CD14-positive monocyte (primary cell): ENCODE results near the gene LRRC61. TPM values are rescaled to one million over a fixed set of nuclear protein-coding genes. Genes with fewer than 3 reads are reported as not detected.

Experiments used
- DNase-seq, 3 donors: peaks; one replicate each; pipeline ENCODE4 v3.0.0-alpha.2; 2011 to 2022
- H2AFZ ChIP-seq: 2 replicates; pipeline ENCODE4 v1.6.0; 2012; ENCODE audit warnings: mild to moderate bottlenecking, low read depth, low read length, inconsistent platforms; ENCODE audit not compliant: insufficient read depth, poor library complexity, severe bottlenecking
- H3K27ac ChIP-seq, 2 donors: 1 replicate in 1 of 2; 2 replicates in 1 of 2; pipeline ENCODE4 v1.5.1; 2012 to 2013; ENCODE audit warnings: low read length in 2 of 2, control low read depth in 1 of 2, inconsistent platforms in 1 of 2, low read depth in 1 of 2, mild to moderate bottlenecking in 1 of 2
- H3K27me3 ChIP-seq, 2 donors: one replicate each; pipeline versions ENCODE4 v1.6.0 to v1.6.1; 2011 to 2013; ENCODE audit warnings: low read length in 2 of 2; ENCODE audit not compliant: control insufficient read depth in 2 of 2, insufficient read depth in 2 of 2
- H3K36me3 ChIP-seq, 2 donors: replicated peaks in 1 of 2; 1 replicate in 1 of 2; 2 replicates in 1 of 2; pipeline versions ENCODE4 v1.5.1 to v1.6.1; 2012 to 2013; ENCODE audit warnings: low read length in 2 of 2, control low read depth in 1 of 2, inconsistent platforms in 1 of 2, mild to moderate bottlenecking in 1 of 2; ENCODE audit not compliant: insufficient read depth in 2 of 2, control insufficient read depth in 1 of 2
- H3K4me1 ChIP-seq, 2 donors: 1 replicate in 1 of 2; 2 replicates in 1 of 2; pipeline versions ENCODE4 v1.5.1 to v1.6.1; 2012 to 2013; ENCODE audit warnings: low read length in 2 of 2, control low read depth in 1 of 2, inconsistent platforms in 1 of 2, mild to moderate bottlenecking in 1 of 2, moderate library complexity in 1 of 2; ENCODE audit not compliant: insufficient read depth in 2 of 2, control insufficient read depth in 1 of 2
- H3K4me2 ChIP-seq: replicated peaks from 2 replicates; pipeline ENCODE3; 2012; ENCODE audit warnings: low read length, moderate library complexity, mild to moderate bottlenecking; ENCODE audit not compliant: poor library complexity, severe bottlenecking; ENCODE audit errors: extremely low read depth
- H3K4me3 ChIP-seq, 3 experiments: fragments of 200-600 bp in 1 of 3; sonication (generic) in 1 of 3; replicated peaks in 1 of 3; 1 replicate in 2 of 3; 2 replicates in 1 of 3; pipeline ENCODE4 v1.5.1; 2011 to 2013; ENCODE audit warnings: low read length in 3 of 3, mild to moderate bottlenecking in 3 of 3, control low read depth in 2 of 3, low read depth in 2 of 3, inconsistent platforms in 1 of 3, moderate library complexity in 1 of 3
- H3K79me2 ChIP-seq: 2 replicates; pipeline ENCODE4 v1.6.0; 2012; ENCODE audit warnings: mild to moderate bottlenecking, control low read depth, inconsistent platforms, low read length, moderate library complexity; ENCODE audit not compliant: insufficient read depth
- H3K9ac ChIP-seq: 2 replicates; pipeline ENCODE4 v1.6.0; 2017; ENCODE audit warnings: low read length, mild to moderate bottlenecking; ENCODE audit not compliant: insufficient read depth, poor library complexity, severe bottlenecking
- H3K9me3 ChIP-seq, 2 donors: replicated peaks in 1 of 2; 1 replicate in 1 of 2; 2 replicates in 1 of 2; pipeline versions ENCODE4 v1.5.1 to v1.6.1; 2012 to 2013; ENCODE audit warnings: low read length in 2 of 2, control low read depth in 1 of 2; ENCODE audit not compliant: control insufficient read depth in 1 of 2, insufficient read depth in 1 of 2
- H4K20me1 ChIP-seq: 2 replicates; pipeline ENCODE4 v1.6.0; 2012; ENCODE audit warnings: mild to moderate bottlenecking, low read length, control low read depth, moderate library complexity; ENCODE audit not compliant: insufficient read depth
- H3K27ac Mint-ChIP-seq, 7 donors: one replicate each; pipeline ENCODE4 v1.8.0; 2020; ENCODE audit warnings: mild to moderate bottlenecking in 7 of 7, mixed read lengths in 7 of 7, moderate library complexity in 6 of 7, inconsistent platforms in 2 of 7
- H3K27me3 Mint-ChIP-seq, 3 donors: one replicate each; pipeline ENCODE4 v1.8.0; 2021 to 2022; ENCODE audit warnings: low read depth in 3 of 3, mild to moderate bottlenecking in 3 of 3, mixed read lengths in 3 of 3, moderate library complexity in 3 of 3, inconsistent platforms in 1 of 3
- H3K36me3 Mint-ChIP-seq, 2 donors: one replicate each; pipeline ENCODE4 v1.8.0; 2020; ENCODE audit warnings: mixed read lengths in 2 of 2, inconsistent platforms in 1 of 2, mild to moderate bottlenecking in 1 of 2
- H3K4me1 Mint-ChIP-seq: one replicate; pipeline ENCODE4 v1.8.0; 2020; ENCODE audit warnings: mild to moderate bottlenecking, mixed read lengths
- H3K4me3 Mint-ChIP-seq, 2 donors: one replicate each; pipeline ENCODE4 v1.8.0; 2020; ENCODE audit warnings: mild to moderate bottlenecking in 2 of 2, mixed read lengths in 2 of 2, moderate library complexity in 1 of 2
- H3K9me3 Mint-ChIP-seq, 7 donors: one replicate each; pipeline ENCODE4 v1.8.0; 2020 to 2022; ENCODE audit warnings: mixed read lengths in 7 of 7, mild to moderate bottlenecking in 6 of 7, moderate library complexity in 6 of 7, inconsistent platforms in 2 of 7
- CTCF ChIP-seq: fragments of 200-600 bp; IDR thresholded peaks from one replicate; pipeline ENCODE4 v1.8.0; 2022; ENCODE audit warnings: antibody characterized with exemption, mild to moderate bottlenecking
- WGBS: methylation state at CpG from one replicate; pipeline ENCODE4 v1.1.5; 2013; ENCODE audit warnings: missing lambda C conversion rate; ENCODE audit not compliant: insufficient coverage; 5-methylcytosine and 5-hydroxymethylcytosine counted together
- intact Hi-C, 2 donors: fragments of 100-400 bp; cut with micrococcal nuclease; formaldehyde crosslinking; loops; one replicate each; pipeline versions ENCODE4 v1.15.0 to v1.15.1; 2023
- polyA plus RNA-seq, 3 donors: library from polyadenylated mRNA; depleted of rRNA in 1 of 3; unstranded in 2 of 3; stranded (reverse) in 1 of 3; fragments of 300-500 nt in 2 of 3; fragments of >200 nt in 1 of 3; fragmentation: Illumina TruSeq in 2 of 3; gene quantifications; 1 replicate in 2 of 3; 2 replicates in 1 of 3; pipeline ENCODE4 v1.2.3, GENCODE V29; 2012 to 2021

Gene LRRC61
- polyA plus RNA-seq, 3 donors: 1.4 to 8.6 (median 5.7) TPM

- Histone ChIP-seq H2AFZ (peak overlapping the region; percentile 62), H3K36me3 (no peaks in the 10 kb centered on the region), H3K4me3 (no peak overlapping the region), H4K20me1 (no peaks in the 10 kb centered on the region), H3K4me1 (peaks cover 5 to 10% of the 10 kb centered on the region in 2 donors), H3K27me3 (no peaks in the 10 kb centered on the region), H3K4me2 (no peak overlapping the region), H3K27ac (no peak overlapping the region), H3K9me3 (no peaks in the 10 kb centered on the region), H3K79me2 (no peaks in the 10 kb centered on the region), H3K9ac (no peak overlapping the region)
- WGBS: no CpG with 5 or more reads among the region's 1 CpG
- Mint-ChIP-seq H3K27ac (peak overlapping the region in 1 of 7 donors; percentile 16), H3K36me3 (no peaks in the 10 kb centered on the region), H3K27me3 (peaks cover 0 to 3% (median 2%) of the 10 kb centered on the region in 3 donors), H3K9me3 (no peaks in the 10 kb centered on the region), H3K4me1 (peaks cover 19% of the 10 kb centered on the region), H3K4me3 (no peak overlapping the region)
- intact Hi-C loops: loop anchor here (2.0 kb wide), 1 partner anchor 65 kb away; no protein-coding TSS in a partner anchor
- DNase-seq: no peak
- TF ChIP-seq CTCF: no peak
These were observed 32.5 kb downstream of the LRRC61 start for GRCh38 chr7:150355666-150356059.

GRCh38 chr7:150356265-150356897 lies 33.2 kb downstream of the LRRC61 start:
- no peaks in the 10 kb centered on the region for H3K36me3 ChIP-seq
- H3K4me1 Mint-ChIP-seq: peaks cover 19% of the 10 kb centered on the region
- no CpG with 5 or more reads among the region's 6 CpGs for whole genome bisulfite sequencing
- peaks cover 5 to 10% of the 10 kb centered on the region in 2 donors for H3K4me1 ChIP-seq
- peaks cover 0 to 3% (median 2%) of the 10 kb centered on the region in 3 donors for H3K27me3 Mint-ChIP-seq
- no peak overlapping the region for H2AFZ ChIP-seq
- H4K20me1 ChIP-seq: no peaks in the 10 kb centered on the region
- no peaks in the 10 kb centered on the region for H3K36me3 Mint-ChIP-seq
- H3K9ac ChIP-seq: no peak overlapping the region
- peak overlapping the region; percentile 10 for H3K4me2 ChIP-seq
- H3K4me3 Mint-ChIP-seq: peak overlapping the region in 1 of 2 donors; percentile 21
- no peaks in the 10 kb centered on the region for H3K27me3 ChIP-seq
- H3K4me3 ChIP-seq: no peak overlapping the region
- no peaks in the 10 kb centered on the region for H3K9me3 Mint-ChIP-seq
- intact Hi-C loops: loop anchor here (2.0 kb wide), 1 partner anchor 64 kb away; no protein-coding TSS in a partner anchor
- H3K27ac ChIP-seq: no peak overlapping the region
- DNase-seq: peak in 2 of 3 donors; percentile 52 to 55
- H3K27ac Mint-ChIP-seq: peak overlapping the region in 1 of 7 donors; percentile 84
- no peaks in the 10 kb centered on the region for H3K79me2 ChIP-seq
- H3K9me3 ChIP-seq: no peaks in the 10 kb centered on the region
- peak; percentile 86 for TF ChIP-seq CTCF
